IPS DF 4.7 (cell line): ENCODE results near the gene FASTKD3.

ENCODE experiments used
- DNase-seq: peaks from one replicate; pipeline ENCODE4 v3.0.0-alpha.2; 2013; ENCODE audit warnings: low spot score; ENCODE audit errors: extremely low read depth

FASTKD3 gene

GRCh38 chr5:7881091-7881490, 12.3 kb upstream of the FASTKD3 start:
- no peak for DNase-seq

- no peak for DNase-seq
Observed at GRCh38 chr5:7878381-7878873, 9.6 kb upstream of the FASTKD3 start.

GRCh38 chr5:7877851-7878250, 9.0 kb upstream of the FASTKD3 start:
- DNase-seq = no peak

- DNase-seq = no peak
Observed at GRCh38 chr5:7876867-7877266, 8.0 kb upstream of the FASTKD3 start.

GRCh38 chr5:7875151-7875550, 6.3 kb upstream of the FASTKD3 start:
- DNase-seq = no peak

- no peak for DNase-seq
Observed at GRCh38 chr5:7874639-7875038, 5.8 kb upstream of the FASTKD3 start.

GRCh38 chr5:7873216-7873615, 4.4 kb upstream of the FASTKD3 start:
- no peak for DNase-seq

GRCh38 chr5:7872517-7873130, 3.8 kb upstream of the FASTKD3 start:
- DNase-seq = no peak

- DNase-seq = no peak
Observed at GRCh38 chr5:7871653-7872052, 2.8 kb upstream of the FASTKD3 start.

- no peak for DNase-seq
Observed at GRCh38 chr5:7869474-7870136, 774 bp upstream of the FASTKD3 start.

- DNase-seq = no peak
Observed at GRCh38 chr5:7868427-7868772, 431 bp downstream of the FASTKD3 start.

GRCh38 chr5:7867260-7867659, 1.6 kb downstream of the FASTKD3 start:
- DNase-seq = no peak

GRCh38 chr5:7866196-7866595, 2.6 kb downstream of the FASTKD3 start:
- DNase-seq = no peak

GRCh38 chr5:7857926-7858632, 10.8 kb downstream of the FASTKD3 start:
- DNase-seq = no peak

- DNase-seq = no peak
Observed at GRCh38 chr5:7857361-7857760, 11.5 kb downstream of the FASTKD3 start.

- no peak for DNase-seq
Observed at GRCh38 chr5:7856855-7857254, 12.0 kb downstream of the FASTKD3 start.

GRCh38 chr5:7855611-7856010, 13.2 kb downstream of the FASTKD3 start:
- no peak for DNase-seq

- DNase-seq = no peak
Observed at GRCh38 chr5:7852988-7853387, 15.8 kb downstream of the FASTKD3 start.

GRCh38 chr5:7852542-7852941, 16.3 kb downstream of the FASTKD3 start:
- no peak for DNase-seq

GRCh38 chr5:7851617-7852289, 17.1 kb downstream of the FASTKD3 start:
- no peak for DNase-seq

- DNase-seq = no peak
Observed at GRCh38 chr5:7851240-7851592, 17.6 kb downstream of the FASTKD3 start.
